ENCODE measurements around the gene DCAF8. TPM values are rescaled to one million over a fixed set of nuclear protein-coding genes. Genes with fewer than 3 reads are reported as not detected.

Gene DCAF8
- total and polyA plus RNA-seq, 2 donors (not counting 1 experiment from before 2014, with no cell fraction given), result 194 to 266 TPM

DNA sequence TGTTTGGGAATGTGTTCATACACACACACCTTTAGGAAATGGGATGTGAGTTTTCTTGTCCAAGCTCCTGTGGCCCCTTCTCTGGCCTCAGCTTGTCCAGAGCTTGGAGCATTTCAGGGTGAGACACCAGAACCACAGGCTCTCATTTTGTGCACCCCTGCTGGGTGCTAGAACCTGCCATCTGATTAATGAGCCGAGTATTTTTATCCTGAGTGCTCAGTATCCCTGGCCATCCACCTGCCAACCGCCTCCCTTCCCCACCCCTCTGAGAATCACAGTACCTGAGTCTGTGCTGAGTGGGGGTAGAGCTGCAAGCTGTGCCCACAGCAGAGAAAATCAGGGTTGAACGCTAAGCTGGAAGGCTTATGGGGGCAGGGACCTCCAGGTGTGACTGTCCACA lies 70.6 kb downstream of the DCAF8 start:
- CTCF ChIA-PET, result interaction anchor here (0.5 to 7.6 kb wide), 17 partner anchors 13 to 237 kb away, joined by 3 to 160 read pairs (median 6); partner anchors contain the start of gene PEA15
- H3K36me3 ChIP-seq (replicated peaks in 1 of 2; ENCODE audit: control extremely low read depth in 1 of 2, control insufficient read depth in 1 of 2, extremely low read depth in 1 of 2, insufficient read depth in 2 of 2, low read length in 1 of 2), result no peaks in the 10 kb centered on the region
- DNase-seq (no peak), ATAC-seq (ENCODE audit: low read depth) (no peak)
- WGBS (ENCODE audit: insufficient coverage), result 90% methylated on average over 2 of the region's 3 CpGs
- Mint-ChIP-seq H3K9me3 (ENCODE audit: insufficient read depth) (no peaks in the 10 kb centered on the region), H3K4me1 (no peaks in the 10 kb centered on the region), H3K27ac (no peak overlapping the region), H3K4me3 (no peak overlapping the region), H3K27me3 (peaks cover 3% of the 10 kb centered on the region)
- no peaks in the 10 kb centered on the region for H3K79me2 ChIP-seq (ENCODE audit: control insufficient read depth, insufficient read depth, low read length)
- no peaks in the 10 kb centered on the region for H4K20me1 ChIP-seq (ENCODE audit: control insufficient read depth, insufficient read depth, low read length, poor library complexity, severe bottlenecking)
- H3K4me1 ChIP-seq (ENCODE audit: control insufficient read depth in 2 of 2, insufficient read depth in 2 of 2, low read length in 2 of 2), result peaks cover 9 to 22% of the 10 kb centered on the region in 2 donors
- no peak overlapping the region for H3K9ac ChIP-seq (ENCODE audit: low read length)
- no peak overlapping the region for H3K4me2 ChIP-seq (replicated peaks; ENCODE audit: low read depth, low read length, poor library complexity, severe bottlenecking)
- no peak overlapping the region for H3K4me3 ChIP-seq (ENCODE audit: control extremely low read depth in 1 of 5, extremely low read depth in 1 of 5, insufficient read depth in 1 of 5, low read depth in 2 of 5, low read length in 4 of 5)
- intact Hi-C loops (cut with micrococcal nuclease), result no loop called here
- H3K27ac ChIP-seq (ENCODE audit: low read length in 2 of 2), result no peak overlapping the region
- TF ChIP-seq EZH2 (IDR thresholded peaks at IDR 0.05; ENCODE audit: borderline replicate concordance, insufficient read depth, low read depth, low read length, poor library complexity, severe bottlenecking), result no peak
- TF ChIP-seq, protein P1, sequence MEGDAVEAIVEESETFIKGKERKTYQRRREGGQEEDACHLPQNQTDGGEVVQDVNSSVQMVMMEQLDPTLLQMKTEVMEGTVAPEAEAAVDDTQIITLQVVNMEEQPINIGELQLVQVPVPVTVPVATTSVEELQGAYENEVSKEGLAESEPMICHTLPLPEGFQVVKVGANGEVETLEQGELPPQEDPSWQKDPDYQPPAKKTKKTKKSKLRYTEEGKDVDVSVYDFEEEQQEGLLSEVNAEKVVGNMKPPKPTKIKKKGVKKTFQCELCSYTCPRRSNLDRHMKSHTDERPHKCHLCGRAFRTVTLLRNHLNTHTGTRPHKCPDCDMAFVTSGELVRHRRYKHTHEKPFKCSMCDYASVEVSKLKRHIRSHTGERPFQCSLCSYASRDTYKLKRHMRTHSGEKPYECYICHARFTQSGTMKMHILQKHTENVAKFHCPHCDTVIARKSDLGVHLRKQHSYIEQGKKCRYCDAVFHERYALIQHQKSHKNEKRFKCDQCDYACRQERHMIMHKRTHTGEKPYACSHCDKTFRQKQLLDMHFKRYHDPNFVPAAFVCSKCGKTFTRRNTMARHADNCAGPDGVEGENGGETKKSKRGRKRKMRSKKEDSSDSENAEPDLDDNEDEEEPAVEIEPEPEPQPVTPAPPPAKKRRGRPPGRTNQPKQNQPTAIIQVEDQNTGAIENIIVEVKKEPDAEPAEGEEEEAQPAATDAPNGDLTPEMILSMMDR (IDR thresholded peaks at IDR 0.05), result no peak
- POLR2A ChIA-PET, result interaction anchor here (1.2 kb wide), 1 partner anchor 29 kb away, joined by 3 read pairs; no protein-coding TSS in a partner anchor
- no peak overlapping the region for H2AFZ ChIP-seq (ENCODE audit: insufficient read depth, low read depth, low read length, poor library complexity, severe bottlenecking)
- H3K27me3 ChIP-seq (replicated peaks in 1 of 4; ENCODE audit: control extremely low read depth in 1 of 4, control insufficient read depth in 3 of 4, insufficient read depth in 4 of 4, low read length in 3 of 4), result no peaks in the 10 kb centered on the region
- H3K9me3 ChIP-seq (ENCODE audit: control extremely low read depth in 1 of 3, control insufficient read depth in 2 of 3, insufficient read depth in 1 of 3, low read length in 2 of 3), result no peaks in the 10 kb centered on the region

DNA sequence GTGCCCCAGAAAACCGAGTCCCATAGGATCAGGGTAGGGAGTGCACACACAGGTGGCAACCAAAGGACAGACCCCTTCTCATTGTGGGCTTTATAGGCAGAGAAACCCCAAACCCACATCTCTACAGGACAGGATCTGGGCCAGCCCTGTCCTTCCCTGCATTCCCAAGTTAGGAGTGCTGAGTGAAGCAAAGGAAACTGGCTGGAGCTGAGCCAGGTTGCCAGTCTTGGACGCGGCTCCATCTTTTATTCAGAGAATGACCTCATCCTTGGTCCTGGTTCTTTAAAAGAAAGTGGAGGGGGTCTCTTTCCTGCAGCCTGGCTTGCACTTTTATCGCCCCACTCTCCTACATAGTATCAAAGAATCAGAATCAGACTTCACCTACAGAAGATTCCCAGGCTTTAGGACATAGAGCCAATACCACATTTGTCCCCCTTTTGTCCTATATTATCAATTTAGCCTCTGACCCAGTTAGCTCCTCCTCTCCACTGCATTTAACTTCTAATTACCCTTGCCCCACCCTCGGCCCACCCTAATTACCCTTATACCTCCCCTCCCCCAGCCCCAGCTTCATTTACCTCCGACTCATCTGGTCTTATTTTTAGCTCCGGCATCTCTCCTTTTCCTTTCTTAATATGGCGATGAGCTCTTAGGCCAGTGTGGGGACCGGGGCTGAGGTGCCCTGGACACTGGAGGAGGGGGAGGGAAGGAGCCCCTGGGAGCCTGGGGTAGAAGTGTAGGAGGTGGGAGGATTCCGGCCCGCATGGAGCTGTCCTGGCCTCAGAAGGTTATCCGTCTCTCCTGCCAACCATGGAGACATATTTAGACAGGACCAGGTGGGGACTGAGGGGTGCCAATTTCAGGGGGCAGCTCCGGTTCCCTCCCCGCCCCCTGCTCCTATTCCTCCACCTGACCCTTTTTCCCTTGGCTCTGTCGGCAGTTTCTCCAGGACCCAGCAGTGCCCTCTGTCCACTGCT lies 72.4 kb downstream of the DCAF8 start, which contains the start of gene CASQ1:
TSS of gene CASQ1 (plus strand) at position 927 of the 977 bp plus-strand sequence. CDS start 177 bp downstream, outside the sequence.
- no peak within 1 kb of the TSS for H3K27ac ChIP-seq (ENCODE audit: low read length in 2 of 2)
- 90% methylated on average over 11 of the region's 15 CpGs for WGBS (ENCODE audit: insufficient coverage)
- DNase-seq (no peak), ATAC-seq (ENCODE audit: low read depth) (no peak)
- no peak within 1 kb of the TSS for H3K4me3 Mint-ChIP-seq
- H3K9me3 Mint-ChIP-seq (ENCODE audit: insufficient read depth), result no peaks in the 10 kb centered on the region
- no peaks in the 10 kb centered on the region for H3K27me3 ChIP-seq (replicated peaks in 1 of 4; ENCODE audit: control extremely low read depth in 1 of 4, control insufficient read depth in 3 of 4, insufficient read depth in 4 of 4, low read length in 3 of 4)
- no peak for TF ChIP-seq EZH2 (IDR thresholded peaks at IDR 0.05; ENCODE audit: borderline replicate concordance, insufficient read depth, low read depth, low read length, poor library complexity, severe bottlenecking)
- TF ChIP-seq, protein P1 (IDR thresholded peaks at IDR 0.05), result no peak
- peaks cover 0 to 8% of the 10 kb centered on the region in 2 donors for H3K4me1 ChIP-seq (ENCODE audit: control insufficient read depth in 2 of 2, insufficient read depth in 2 of 2, low read length in 2 of 2)
- no peaks in the 10 kb centered on the region for H4K20me1 ChIP-seq (ENCODE audit: control insufficient read depth, insufficient read depth, low read length, poor library complexity, severe bottlenecking)
- POLR2A ChIA-PET, result no interaction called here
- no peaks in the 10 kb centered on the region for H3K36me3 ChIP-seq (replicated peaks in 1 of 2; ENCODE audit: control extremely low read depth in 1 of 2, control insufficient read depth in 1 of 2, extremely low read depth in 1 of 2, insufficient read depth in 2 of 2, low read length in 1 of 2)
- H2AFZ ChIP-seq (ENCODE audit: insufficient read depth, low read depth, low read length, poor library complexity, severe bottlenecking), result no peak within 1 kb of the TSS
- no peaks in the 10 kb centered on the region for H3K79me2 ChIP-seq (ENCODE audit: control insufficient read depth, insufficient read depth, low read length)
- no peak within 1 kb of the TSS for H3K4me2 ChIP-seq (replicated peaks; ENCODE audit: low read depth, low read length, poor library complexity, severe bottlenecking)
- H3K9ac ChIP-seq (ENCODE audit: low read length), result no peak within 1 kb of the TSS
- peaks cover 3% of the 10 kb centered on the region for H3K27me3 Mint-ChIP-seq
- H3K4me3 ChIP-seq (ENCODE audit: control extremely low read depth in 1 of 5, extremely low read depth in 1 of 5, insufficient read depth in 1 of 5, low read depth in 2 of 5, low read length in 4 of 5), result no peak within 1 kb of the TSS
- no peaks in the 10 kb centered on the region for H3K9me3 ChIP-seq (ENCODE audit: control extremely low read depth in 1 of 3, control insufficient read depth in 2 of 3, insufficient read depth in 1 of 3, low read length in 2 of 3)
- intact Hi-C loops (cut with micrococcal nuclease), result no loop called here
- H3K27ac Mint-ChIP-seq, result no peak within 1 kb of the TSS
- CTCF ChIA-PET, result interaction anchor here (1.1 to 7.6 kb wide), 8 partner anchors 9 to 101 kb away, joined by 3 to 160 read pairs (median 4); no protein-coding TSS in a partner anchor
- no peaks in the 10 kb centered on the region for H3K4me1 Mint-ChIP-seq
